WTC11 (cell line): Measurements from ENCODE around the gene LRRC8C. TPM values are rescaled to one million over a fixed set of nuclear protein-coding genes. Genes with fewer than 3 reads are reported as not detected.

Source experiments
- ATAC-seq: fragments of 200-7000 bp; cut with Tn5 transposase; 2 replicates; pipeline ENCODE4 v1.10.0; 2021; ENCODE audit warnings: mild to moderate bottlenecking, moderate library complexity
- CTCF ChIA-PET: fragments of 300-600 bp; sonication (Branson Sonifier 250); formaldehyde crosslinking; loops from one replicate; lab custom pipeline; 2021; ENCODE audit warnings: antibody characterized with exemption; lab: Charles Lee
- POLR2A ChIA-PET: fragments of 350-600 bp; sonication (Branson Sonifier 250); formaldehyde crosslinking; loops from one replicate; lab custom pipeline; 2021; ENCODE audit warnings: antibody characterized with exemption; lab: Charles Lee
- DNase-seq: peaks from one replicate; pipeline ENCODE4 v3.0.0; 2021; ENCODE audit warnings: low spot score
- H3K27ac Mint-ChIP-seq: 2 replicates; pipeline ENCODE4 v1.8.0; 2021; ENCODE audit warnings: mixed read lengths
- H3K27me3 Mint-ChIP-seq: 2 replicates; pipeline ENCODE4 v1.8.0; 2021; ENCODE audit warnings: low read depth, mild to moderate bottlenecking, moderate library complexity, mixed read lengths
- H3K36me3 Mint-ChIP-seq: 2 replicates; pipeline ENCODE4 v1.8.0; 2021; ENCODE audit warnings: mixed read lengths
- H3K4me1 Mint-ChIP-seq: 2 replicates; pipeline ENCODE4 v1.8.0; 2022; ENCODE audit warnings: mixed read lengths
- H3K4me3 Mint-ChIP-seq: 2 replicates; pipeline ENCODE4 v1.8.0; 2021; ENCODE audit warnings: mild to moderate bottlenecking, moderate library complexity, mixed read lengths
- H3K9me3 Mint-ChIP-seq: 2 replicates; pipeline ENCODE4 v1.8.0; 2021; ENCODE audit warnings: mixed read lengths
- AR ChIP-seq: fragments of 250-450 bp; sonication (Bioruptor Pico); IDR thresholded peaks from 2 replicates; pipeline ENCODE4 v1.9.0; 2021; ENCODE audit warnings: mild to moderate bottlenecking
- ATF1 ChIP-seq: sonication (generic); formaldehyde crosslinking; IDR thresholded peaks from 2 replicates; pipeline ENCODE4 v1.8.1; 2023; ENCODE audit warnings: mild to moderate bottlenecking, moderate library complexity, missing genetic modification reagents
- ATF6 ChIP-seq: sonication (generic); formaldehyde crosslinking; IDR thresholded peaks from 2 replicates; pipeline ENCODE4 v1.8.1; 2023; ENCODE audit warnings: mild to moderate bottlenecking, missing genetic modification reagents
- CBFB ChIP-seq: sonication (generic); formaldehyde crosslinking; IDR thresholded peaks from 2 replicates; pipeline ENCODE4 v1.8.1; 2022; ENCODE audit warnings: mild to moderate bottlenecking, low read depth, missing genetic modification reagents
- CREB1 ChIP-seq: sonication (generic); formaldehyde crosslinking; IDR thresholded peaks from 2 replicates; pipeline ENCODE4 v1.8.0; 2023; ENCODE audit warnings: mild to moderate bottlenecking, missing genetic modification reagents
- EMX1 ChIP-seq: fragments of 250-450 bp; sonication (Bioruptor Pico); IDR thresholded peaks from 2 replicates; pipeline ENCODE4 v1.8.0; 2021; ENCODE audit warnings: mild to moderate bottlenecking
- FOXK1 ChIP-seq: sonication (generic); formaldehyde crosslinking; IDR thresholded peaks from 2 replicates; pipeline ENCODE4 v1.8.0; 2022; ENCODE audit warnings: mild to moderate bottlenecking, moderate library complexity, missing genetic modification reagents
- KAT7 ChIP-seq: sonication (generic); formaldehyde crosslinking; IDR thresholded peaks from 2 replicates; pipeline ENCODE4 v1.8.1; 2023; ENCODE audit warnings: missing genetic modification reagents, mild to moderate bottlenecking, borderline replicate concordance
- MYBL2 ChIP-seq: sonication (generic); formaldehyde crosslinking; IDR thresholded peaks from 2 replicates; pipeline ENCODE4 v1.8.1; 2023; ENCODE audit warnings: mild to moderate bottlenecking, moderate library complexity, missing genetic modification reagents
- NFE2L1 ChIP-seq: sonication (generic); formaldehyde crosslinking; IDR thresholded peaks from 2 replicates; pipeline ENCODE4 v1.8.1; 2023; ENCODE audit warnings: missing genetic modification reagents
- PRRX2 ChIP-seq: fragments of 250-450 bp; sonication (Bioruptor Pico); IDR thresholded peaks from 2 replicates; pipeline ENCODE4 v1.8.0; 2021; ENCODE audit warnings: mild to moderate bottlenecking
- TCF7 ChIP-seq: sonication (generic); formaldehyde crosslinking; IDR thresholded peaks from 2 replicates; pipeline ENCODE4 v1.8.0; 2022; ENCODE audit warnings: mild to moderate bottlenecking, low read depth, missing genetic modification reagents, moderate library complexity
- TP53 ChIP-seq: sonication (generic); formaldehyde crosslinking; IDR thresholded peaks from 2 replicates; pipeline ENCODE4 v1.8.1; 2023; ENCODE audit warnings: mild to moderate bottlenecking, missing genetic modification reagents
- ZNF121 ChIP-seq: sonication (generic); formaldehyde crosslinking; IDR thresholded peaks from 2 replicates; pipeline ENCODE4 v1.8.0; 2023; ENCODE audit warnings: missing genetic modification reagents
- ZNF219 ChIP-seq: sonication (generic); formaldehyde crosslinking; IDR thresholded peaks from 2 replicates; pipeline ENCODE4 v1.8.0; 2023; ENCODE audit warnings: missing genetic modification reagents, mild to moderate bottlenecking, borderline replicate concordance
- ZNF263 ChIP-seq: sonication (generic); formaldehyde crosslinking; IDR thresholded peaks from 2 replicates; pipeline ENCODE4 v1.8.1; 2022; ENCODE audit warnings: low read depth, mild to moderate bottlenecking, moderate library complexity, missing genetic modification reagents
- ZNF416 ChIP-seq: fragments of 250-450 bp; sonication (Bioruptor Pico); IDR thresholded peaks from 2 replicates; pipeline ENCODE4 v1.9.0; 2021; ENCODE audit warnings: mild to moderate bottlenecking, inconsistent platforms
- ZNF423 ChIP-seq: fragments of 250-450 bp; sonication (Bioruptor Pico); IDR thresholded peaks from 2 replicates; pipeline ENCODE4 v2.1.2; 2022; ENCODE audit warnings: mild to moderate bottlenecking, moderate library complexity
- ZSCAN18 ChIP-seq: fragments of 250-450 bp; sonication (Bioruptor Pico); IDR thresholded peaks from 2 replicates; pipeline ENCODE4 v2.1.2; 2022; ENCODE audit warnings: mild to moderate bottlenecking, moderate library complexity
- total RNA-seq: library from RNA; stranded (reverse); gene quantifications from 3 replicates; pipeline ENCODE4 v1.2.3, GENCODE V29; 2021
- TF ChIP-seq, protein P1 (sequence below): sonication (generic); formaldehyde crosslinking; IDR thresholded peaks from 2 replicates; pipeline ENCODE4 v1.8.0; 2023; ENCODE audit warnings: mild to moderate bottlenecking, missing genetic modification reagents
- TF ChIP-seq, protein P2 (sequence below): sonication (generic); formaldehyde crosslinking; IDR thresholded peaks from 2 replicates; pipeline ENCODE4 v1.8.0; 2023; ENCODE audit warnings: missing genetic modification reagents
- TF ChIP-seq, protein P3 (sequence below): sonication (generic); formaldehyde crosslinking; IDR thresholded peaks from 2 replicates; pipeline ENCODE4 v1.8.1; 2022; ENCODE audit warnings: mild to moderate bottlenecking, moderate library complexity, missing genetic modification reagents

LRRC8C gene
- total RNA-seq, 1 experiment from 2014 or later = 1.8 TPM

DNA sequence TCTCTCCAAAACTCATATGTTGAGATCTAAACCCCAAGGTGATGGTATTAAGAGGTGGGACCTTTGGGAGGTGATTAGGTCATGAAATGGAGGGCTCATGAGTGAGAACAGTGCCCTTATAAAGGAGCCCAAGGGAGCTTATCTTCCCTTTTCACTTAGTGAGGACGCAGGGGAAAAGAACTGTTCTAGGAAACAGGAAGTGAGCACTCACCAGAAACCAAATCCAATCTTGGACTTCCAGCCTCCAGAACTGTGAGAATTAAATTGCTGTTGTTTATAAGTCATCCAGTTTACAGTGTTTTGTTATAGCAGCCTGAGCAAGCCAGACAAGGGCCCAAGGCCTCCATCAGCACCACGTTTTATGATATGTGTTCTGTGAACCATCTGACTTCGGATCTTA lies 127.6 kb downstream of the LRRC8C start:
- peaks cover 36% of the 10 kb centered on the region for H3K27me3 Mint-ChIP-seq
- H3K4me3 Mint-ChIP-seq = no peak overlapping the region
- H3K9me3 Mint-ChIP-seq = no peaks in the 10 kb centered on the region
- CTCF ChIA-PET = no interaction called here
- DNase-seq (no peak), ATAC-seq (no peak)
- TF ChIP-seq PRRX2 (CRISPR knock-in tag) (no peak), CBFB (no peak), CREB1 (CRISPR knock-in tag) (no peak), KAT7 (CRISPR knock-in tag) (no peak), ZNF263 (CRISPR knock-in tag) (no peak), ZSCAN18 (CRISPR knock-in tag) (no peak), NFE2L1 (CRISPR knock-in tag) (no peak), ZNF219 (CRISPR knock-in tag) (no peak), TCF7 (CRISPR knock-in tag) (no peak), TP53 (CRISPR knock-in tag) (no peak), EMX1 (CRISPR knock-in tag) (no peak), FOXK1 (no peak), ZNF121 (CRISPR knock-in tag) (no peak)
- POLR2A ChIA-PET = no interaction called here
- H3K27ac Mint-ChIP-seq = no peak overlapping the region
- peaks cover 26% of the 10 kb centered on the region for H3K4me1 Mint-ChIP-seq
- H3K36me3 Mint-ChIP-seq = no peaks in the 10 kb centered on the region

DNA sequence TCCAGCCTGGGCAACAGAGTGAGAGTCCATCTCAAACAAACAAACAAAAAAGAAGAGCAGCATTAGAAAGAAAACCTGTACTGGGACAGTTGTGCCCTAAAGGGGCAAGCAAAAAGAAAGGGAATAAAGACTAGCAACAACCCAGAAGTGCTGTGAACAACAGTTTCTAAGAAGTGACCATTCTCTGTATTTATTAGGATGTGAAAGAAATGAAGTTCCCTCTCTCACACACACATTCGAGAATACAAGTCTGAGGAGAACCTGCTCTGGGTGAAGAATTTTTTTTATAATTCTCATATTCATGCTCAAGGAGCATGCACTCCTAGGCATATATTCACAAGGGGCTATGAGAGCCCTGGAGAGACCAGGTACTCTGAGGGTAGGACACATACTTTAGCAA lies 128.4 kb downstream of the LRRC8C start:
- POLR2A ChIA-PET = no interaction called here

More for the DNA sequence above, 128.4 kb downstream of the LRRC8C start:
- Mint-ChIP-seq H3K4me3 (no peak overlapping the region), H3K27ac (no peak overlapping the region), H3K27me3 (peaks cover 36% of the 10 kb centered on the region), H3K36me3 (no peaks in the 10 kb centered on the region)
- CTCF ChIA-PET = interaction anchor here (2.2 to 3.1 kb wide), 3 partner anchors 10 to 278 kb away, joined by 8 to 45 read pairs (median 39); partner anchors contain the start of gene LRRC8C
- no peak for TF ChIP-seq ZNF219 (CRISPR knock-in tag)
- no peak for TF ChIP-seq EMX1 (CRISPR knock-in tag)
- no peak for TF ChIP-seq ATF6
- TF ChIP-seq ZSCAN18 (CRISPR knock-in tag) = no peak
- TF ChIP-seq, protein P1, sequence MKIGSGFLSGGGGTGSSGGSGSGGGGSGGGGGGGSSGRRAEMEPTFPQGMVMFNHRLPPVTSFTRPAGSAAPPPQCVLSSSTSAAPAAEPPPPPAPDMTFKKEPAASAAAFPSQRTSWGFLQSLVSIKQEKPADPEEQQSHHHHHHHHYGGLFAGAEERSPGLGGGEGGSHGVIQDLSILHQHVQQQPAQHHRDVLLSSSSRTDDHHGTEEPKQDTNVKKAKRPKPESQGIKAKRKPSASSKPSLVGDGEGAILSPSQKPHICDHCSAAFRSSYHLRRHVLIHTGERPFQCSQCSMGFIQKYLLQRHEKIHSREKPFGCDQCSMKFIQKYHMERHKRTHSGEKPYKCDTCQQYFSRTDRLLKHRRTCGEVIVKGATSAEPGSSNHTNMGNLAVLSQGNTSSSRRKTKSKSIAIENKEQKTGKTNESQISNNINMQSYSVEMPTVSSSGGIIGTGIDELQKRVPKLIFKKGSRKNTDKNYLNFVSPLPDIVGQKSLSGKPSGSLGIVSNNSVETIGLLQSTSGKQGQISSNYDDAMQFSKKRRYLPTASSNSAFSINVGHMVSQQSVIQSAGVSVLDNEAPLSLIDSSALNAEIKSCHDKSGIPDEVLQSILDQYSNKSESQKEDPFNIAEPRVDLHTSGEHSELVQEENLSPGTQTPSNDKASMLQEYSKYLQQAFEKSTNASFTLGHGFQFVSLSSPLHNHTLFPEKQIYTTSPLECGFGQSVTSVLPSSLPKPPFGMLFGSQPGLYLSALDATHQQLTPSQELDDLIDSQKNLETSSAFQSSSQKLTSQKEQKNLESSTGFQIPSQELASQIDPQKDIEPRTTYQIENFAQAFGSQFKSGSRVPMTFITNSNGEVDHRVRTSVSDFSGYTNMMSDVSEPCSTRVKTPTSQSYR = no peak
- TF ChIP-seq, protein P2, sequence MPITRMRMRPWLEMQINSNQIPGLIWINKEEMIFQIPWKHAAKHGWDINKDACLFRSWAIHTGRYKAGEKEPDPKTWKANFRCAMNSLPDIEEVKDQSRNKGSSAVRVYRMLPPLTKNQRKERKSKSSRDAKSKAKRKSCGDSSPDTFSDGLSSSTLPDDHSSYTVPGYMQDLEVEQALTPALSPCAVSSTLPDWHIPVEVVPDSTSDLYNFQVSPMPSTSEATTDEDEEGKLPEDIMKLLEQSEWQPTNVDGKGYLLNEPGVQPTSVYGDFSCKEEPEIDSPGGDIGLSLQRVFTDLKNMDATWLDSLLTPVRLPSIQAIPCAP (CRISPR knock-in tag) = no peak
- TF ChIP-seq ATF1 = no peak
- TF ChIP-seq ZNF416 (CRISPR knock-in tag) = no peak
- TF ChIP-seq AR (CRISPR knock-in tag) = no peak
- TF ChIP-seq MYBL2 (CRISPR knock-in tag) = no peak
- TF ChIP-seq, protein P3, sequence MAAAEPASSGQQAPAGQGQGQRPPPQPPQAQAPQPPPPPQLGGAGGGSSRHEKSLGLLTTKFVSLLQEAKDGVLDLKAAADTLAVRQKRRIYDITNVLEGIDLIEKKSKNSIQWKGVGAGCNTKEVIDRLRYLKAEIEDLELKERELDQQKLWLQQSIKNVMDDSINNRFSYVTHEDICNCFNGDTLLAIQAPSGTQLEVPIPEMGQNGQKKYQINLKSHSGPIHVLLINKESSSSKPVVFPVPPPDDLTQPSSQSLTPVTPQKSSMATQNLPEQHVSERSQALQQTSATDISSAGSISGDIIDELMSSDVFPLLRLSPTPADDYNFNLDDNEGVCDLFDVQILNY (CRISPR knock-in tag) = no peak
- TF ChIP-seq CBFB = no peak
- no peak for TF ChIP-seq ZNF423 (CRISPR knock-in tag)
- TF ChIP-seq, all 79 proteins: peak for 0
- no peaks in the 10 kb centered on the region for H3K9me3 Mint-ChIP-seq
- H3K4me1 Mint-ChIP-seq = peaks cover 26% of the 10 kb centered on the region
- ATAC-seq = no peak
- no peak for DNase-seq
